Activated T-helper 1 cell treated with anti-CD3 and anti-CD28 coated beads, Interleukin-12 subunit alpha, Interleukin-12 subunit beta, Interleukin-2, Interleukin-4 antibody, amounts not matched to agents 30 ng/mL and 10 ng/mL and 1 ng/mL, durations not matched to agents 14 hours and 24 hours and 36 hours (primary cell): ENCODE measurements around the gene TNFAIP6. TPM values are rescaled to one million over a fixed set of nuclear protein-coding genes. Genes with fewer than 3 reads are reported as not detected.
"Not testable (repeated sequence)": the region's sequence is repeated elsewhere in the genome, so short reads cannot be mapped to it uniquely, and the experiment has no call there.

Experiments used
- DNase-seq: peaks from one replicate; pipeline ENCODE4 v3.0.0; 2021; ENCODE audit warnings: low spot score
- H3K27ac Mint-ChIP-seq: one replicate; pipeline ENCODE4 v1.8.0; 2021; ENCODE audit warnings: mild to moderate bottlenecking, mixed read lengths
- H3K27me3 Mint-ChIP-seq: one replicate; pipeline ENCODE4 v1.8.0; 2022; ENCODE audit warnings: mild to moderate bottlenecking, moderate library complexity, mixed read lengths; ENCODE audit not compliant: insufficient read depth
- H3K36me3 Mint-ChIP-seq: one replicate; pipeline ENCODE4 v1.8.0; 2021; ENCODE audit warnings: low read depth, mixed read lengths
- H3K4me1 Mint-ChIP-seq: one replicate; pipeline ENCODE4 v1.8.0; 2021; ENCODE audit warnings: low read depth, mixed read lengths
- H3K4me3 Mint-ChIP-seq: one replicate; pipeline ENCODE4 v1.8.0; 2021; ENCODE audit warnings: mild to moderate bottlenecking, moderate library complexity, mixed read lengths
- H3K9me3 Mint-ChIP-seq: one replicate; pipeline ENCODE4 v1.8.0; 2021; ENCODE audit warnings: mixed read lengths
- intact Hi-C: fragments of 100-400 bp; cut with micrococcal nuclease; formaldehyde crosslinking; loops from one replicate; pipeline ENCODE4 v1.15.1; 2024
- total RNA-seq: library from RNA; stranded (reverse); gene quantifications from 2 replicates; pipeline ENCODE4 v1.2.3, GENCODE V29; 2022

The TNFAIP6 gene
- total RNA-seq, result not detected in 2 replicates

GRCh38 chr2:151357359-151357758 lies at the start of gene TNFAIP6:
TSS of gene TNFAIP6 (plus strand) at chr2:151357592. CDS start at chr2:151357667, 75 bp downstream.
- Mint-ChIP-seq H3K4me1 (no peaks in the 10 kb centered on the region), H3K36me3 (no peaks in the 10 kb centered on the region), H3K4me3 (no peak within 1 kb of the TSS), H3K27ac (no peak within 1 kb of the TSS), H3K27me3 (peaks cover 15% of the 10 kb centered on the region), H3K9me3 (no peaks in the 10 kb centered on the region)
- DNase-seq, result no peak
- intact Hi-C loops, result no loop called here

- H3K4me1 Mint-ChIP-seq, intact Hi-C loops, H3K9me3 Mint-ChIP-seq, H3K4me3 Mint-ChIP-seq, H3K27ac Mint-ChIP-seq, H3K36me3 Mint-ChIP-seq, H3K27me3 Mint-ChIP-seq, DNase-seq: not testable (repeated sequence)
Observed at GRCh38 chr2:151310313-151310712, 47.1 kb upstream of the TNFAIP6 start.

- DNase-seq, intact Hi-C loops, H3K4me3 Mint-ChIP-seq, H3K27ac Mint-ChIP-seq, H3K4me1 Mint-ChIP-seq, H3K9me3 Mint-ChIP-seq, H3K27me3 Mint-ChIP-seq, H3K36me3 Mint-ChIP-seq: not testable (repeated sequence)
Observed at GRCh38 chr2:151312440-151312839, 45.0 kb upstream of the TNFAIP6 start.

- no peak overlapping the region for H3K4me3 Mint-ChIP-seq
- H3K27ac Mint-ChIP-seq, result no peak overlapping the region
- H3K27me3 Mint-ChIP-seq, result peaks cover 2% of the 10 kb centered on the region
- intact Hi-C loops, result no loop called here
- H3K4me1 Mint-ChIP-seq, result peaks cover 21% of the 10 kb centered on the region
- H3K36me3 Mint-ChIP-seq, result peaks cover 4% of the 10 kb centered on the region
- DNase-seq, result no peak
- H3K9me3 Mint-ChIP-seq, result peaks cover 18% of the 10 kb centered on the region
Observed at GRCh38 chr2:151315381-151315903, 42.0 kb upstream of the TNFAIP6 start.

GRCh38 chr2:151325581-151326095 lies 31.8 kb upstream of the TNFAIP6 start:
- no peak overlapping the region for H3K4me3 Mint-ChIP-seq
- H3K36me3 Mint-ChIP-seq, result no peaks in the 10 kb centered on the region
- no peak for DNase-seq
- H3K4me1 Mint-ChIP-seq, result no peaks in the 10 kb centered on the region
- H3K9me3 Mint-ChIP-seq, result peaks cover 2% of the 10 kb centered on the region
- H3K27ac Mint-ChIP-seq, result no peak overlapping the region
- intact Hi-C loops, result no loop called here
- H3K27me3 Mint-ChIP-seq, result peaks cover 8% of the 10 kb centered on the region

GRCh38 chr2:151326554-151326953 lies 30.8 kb upstream of the TNFAIP6 start:
- H3K4me3 Mint-ChIP-seq, result no peak overlapping the region
- intact Hi-C loops, result no loop called here
- H3K27ac Mint-ChIP-seq, result no peak overlapping the region

GRCh38 chr2:151329998-151330397 lies 27.4 kb upstream of the TNFAIP6 start:
- no peaks in the 10 kb centered on the region for H3K36me3 Mint-ChIP-seq
- no peaks in the 10 kb centered on the region for H3K9me3 Mint-ChIP-seq
- no peak overlapping the region for H3K4me3 Mint-ChIP-seq
- peaks cover 15% of the 10 kb centered on the region for H3K27me3 Mint-ChIP-seq
- no peak for DNase-seq
- no peak overlapping the region for H3K27ac Mint-ChIP-seq
- H3K4me1 Mint-ChIP-seq, result no peaks in the 10 kb centered on the region
- intact Hi-C loops, result no loop called here

More at GRCh38 chr2:151326554-151326953, 30.8 kb upstream of the TNFAIP6 start:
- Mint-ChIP-seq H3K27me3 (peaks cover 13% of the 10 kb centered on the region), H3K4me1 (no peaks in the 10 kb centered on the region), H3K36me3 (no peaks in the 10 kb centered on the region), H3K9me3 (no peaks in the 10 kb centered on the region)
- no peak for DNase-seq

GRCh38 chr2:151333083-151333482 lies 24.3 kb upstream of the TNFAIP6 start:
- no peak for DNase-seq
- intact Hi-C loops, result no loop called here
- Mint-ChIP-seq H3K9me3 (no peaks in the 10 kb centered on the region), H3K4me3 (no peak overlapping the region), H3K4me1 (peaks cover 6% of the 10 kb centered on the region), H3K27ac (no peak overlapping the region), H3K36me3 (no peaks in the 10 kb centered on the region), H3K27me3 (peaks cover 22% of the 10 kb centered on the region)

GRCh38 chr2:151334082-151334815 lies 23.1 kb upstream of the TNFAIP6 start:
- peaks cover 6% of the 10 kb centered on the region for H3K4me1 Mint-ChIP-seq
- H3K36me3 Mint-ChIP-seq, result no peaks in the 10 kb centered on the region
- no peak overlapping the region for H3K4me3 Mint-ChIP-seq
- intact Hi-C loops, result no loop called here
- no peak overlapping the region for H3K27ac Mint-ChIP-seq
- DNase-seq, result no peak
- H3K27me3 Mint-ChIP-seq, result peaks cover 22% of the 10 kb centered on the region
- H3K9me3 Mint-ChIP-seq, result no peaks in the 10 kb centered on the region

GRCh38 chr2:151336863-151337371 lies 20.5 kb upstream of the TNFAIP6 start:
- no peaks in the 10 kb centered on the region for H3K36me3 Mint-ChIP-seq
- H3K4me3 Mint-ChIP-seq, result no peak overlapping the region
- peaks cover 6% of the 10 kb centered on the region for H3K4me1 Mint-ChIP-seq
- intact Hi-C loops, result no loop called here
- peaks cover 11% of the 10 kb centered on the region for H3K27me3 Mint-ChIP-seq
- no peak for DNase-seq
- H3K9me3 Mint-ChIP-seq, result peaks cover 11% of the 10 kb centered on the region
- H3K27ac Mint-ChIP-seq, result no peak overlapping the region

GRCh38 chr2:151337643-151338042 lies 19.7 kb upstream of the TNFAIP6 start:
- Mint-ChIP-seq H3K9me3 (peaks cover 11% of the 10 kb centered on the region), H3K27me3 (peaks cover 11% of the 10 kb centered on the region), H3K4me1 (peaks cover 6% of the 10 kb centered on the region), H3K4me3 (no peak overlapping the region), H3K27ac (no peak overlapping the region), H3K36me3 (no peaks in the 10 kb centered on the region)
- intact Hi-C loops, result no loop called here
- DNase-seq, result no peak

GRCh38 chr2:151338115-151338514 lies 19.3 kb upstream of the TNFAIP6 start:
- DNase-seq, result no peak
- peaks cover 6% of the 10 kb centered on the region for H3K4me1 Mint-ChIP-seq
- H3K27me3 Mint-ChIP-seq, result peaks cover 11% of the 10 kb centered on the region
- intact Hi-C loops, result no loop called here
- no peaks in the 10 kb centered on the region for H3K36me3 Mint-ChIP-seq
- H3K27ac Mint-ChIP-seq, result no peak overlapping the region
- H3K4me3 Mint-ChIP-seq, result no peak overlapping the region
- H3K9me3 Mint-ChIP-seq, result peaks cover 11% of the 10 kb centered on the region

GRCh38 chr2:151343073-151343472 lies 14.3 kb upstream of the TNFAIP6 start:
- Mint-ChIP-seq H3K27ac (no peak overlapping the region), H3K4me3 (no peak overlapping the region), H3K4me1 (no peaks in the 10 kb centered on the region), H3K9me3 (peaks cover 11% of the 10 kb centered on the region), H3K27me3 (peaks cover 3% of the 10 kb centered on the region), H3K36me3 (no peaks in the 10 kb centered on the region)
- DNase-seq, result no peak
- intact Hi-C loops, result no loop called here
